C1 segment of cervical spinal cord (tissue), 14 donors: ENCODE measurements around the gene FOXP4.

ENCODE experiments used
- DNase-seq, 14 donors: peaks; one replicate each; lab custom pipeline; 2025; lab: John Stamatoyannopoulos, UW

Gene FOXP4

GRCh38 chr6:41561931-41562911 is 16.0 kb downstream of the FOXP4 start:
- DNase-seq, result no peak

- DNase-seq, result no peak
These were observed 17.0 kb downstream of the FOXP4 start for GRCh38 chr6:41563060-41563776.

DNA sequence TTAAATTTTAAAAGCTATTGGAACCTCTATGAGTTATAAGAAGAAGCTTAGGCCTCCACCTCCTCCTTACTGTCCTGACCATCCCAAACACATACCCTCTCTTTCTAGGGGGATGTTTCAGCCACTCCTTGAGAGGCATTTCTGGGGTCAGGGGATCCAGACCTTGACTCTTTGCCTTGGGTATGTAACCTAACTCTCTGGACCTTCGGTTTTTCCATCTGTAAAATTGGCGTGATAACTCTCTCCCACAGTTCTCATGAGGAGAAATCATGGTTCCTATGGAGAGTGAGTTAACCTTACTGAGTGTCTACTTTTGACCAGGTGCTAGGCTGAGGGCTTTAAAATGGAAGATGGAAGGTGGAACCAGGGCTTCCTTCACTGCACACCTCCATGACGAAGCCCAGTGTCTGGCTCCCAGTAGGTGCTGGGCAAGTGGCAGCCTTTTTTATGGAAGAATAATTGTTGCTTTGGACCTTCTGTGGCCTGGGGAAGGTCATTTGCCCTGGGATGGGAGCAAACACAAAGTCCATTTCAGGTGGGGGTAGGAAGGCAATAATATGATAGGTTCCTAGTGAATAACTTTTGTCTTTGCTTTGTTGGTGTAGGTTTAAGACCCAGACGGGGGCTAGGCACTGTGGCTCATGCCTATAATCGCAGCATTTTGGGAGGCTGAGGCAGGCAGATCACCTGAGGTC is 18.4 kb downstream of the FOXP4 start:
- no peak for DNase-seq

DNA sequence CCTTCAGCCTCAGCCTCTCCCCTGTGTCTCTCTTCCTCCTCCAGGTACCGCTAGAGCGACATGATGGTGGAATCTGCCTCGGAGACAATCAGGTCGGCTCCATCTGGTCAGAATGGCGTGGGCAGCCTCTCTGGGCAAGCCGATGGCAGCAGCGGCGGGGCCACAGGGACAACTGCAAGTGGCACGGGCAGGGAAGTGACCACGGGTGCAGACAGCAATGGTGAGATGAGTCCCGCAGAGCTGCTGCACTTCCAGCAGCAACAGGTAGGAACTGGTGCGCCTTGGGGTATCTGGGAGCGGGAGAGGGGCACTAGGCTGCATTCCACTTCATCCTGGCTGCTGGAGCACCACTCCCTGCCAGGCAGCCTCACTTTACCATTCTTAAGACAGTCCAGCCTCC is 19.5 kb downstream of the FOXP4 start:
- DNase-seq, result no peak

DNA sequence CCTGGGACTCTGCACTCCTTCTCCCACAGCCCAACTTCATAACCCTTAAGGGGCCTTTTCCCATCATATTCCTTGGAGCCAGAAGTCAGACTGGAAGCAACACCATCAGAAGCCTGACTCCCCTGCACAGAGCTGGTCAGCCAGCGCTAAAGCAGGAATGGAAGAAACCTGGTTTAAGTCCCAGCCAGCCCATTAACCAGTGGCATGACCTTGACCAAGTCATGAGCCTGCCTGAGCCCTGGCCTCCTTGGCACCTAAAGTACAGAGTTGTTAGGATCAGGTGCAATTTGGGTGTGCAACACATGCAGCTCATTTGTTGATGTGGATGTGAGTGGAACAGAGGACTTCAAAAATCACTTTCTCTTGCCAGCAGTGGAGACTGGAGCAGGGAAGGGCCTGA is 20.8 kb downstream of the FOXP4 start:
- no peak for DNase-seq

GRCh38 chr6:41567684-41568083 is 21.5 kb downstream of the FOXP4 start:
- no peak for DNase-seq

GRCh38 chr6:41568202-41568584 is 22.0 kb downstream of the FOXP4 start:
- no peak for DNase-seq

GRCh38 chr6:41568585-41569384 is 22.6 kb downstream of the FOXP4 start:
- DNase-seq, result peak in 3 of 14 donors; percentile 21 to 40 (median 27)

DNA sequence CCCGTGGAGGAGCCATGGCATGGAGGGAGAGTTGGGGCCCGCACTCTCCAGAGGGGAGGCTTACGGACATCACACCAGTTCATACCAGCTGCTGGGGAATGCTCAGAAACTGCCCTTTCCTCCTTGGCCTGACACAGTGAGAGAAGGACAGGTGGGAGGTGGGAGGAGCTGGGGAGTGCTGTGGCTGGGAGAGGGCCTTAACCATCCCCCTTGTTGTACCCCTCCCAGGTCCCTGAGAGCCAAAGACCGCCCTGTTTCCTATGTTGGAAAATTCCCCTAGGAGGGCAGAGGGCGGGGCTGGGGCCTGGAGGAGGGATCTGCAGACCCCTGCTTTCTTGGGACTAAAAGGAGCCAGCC is 24.1 kb downstream of the FOXP4 start:
- DNase-seq, result no peak

DNA sequence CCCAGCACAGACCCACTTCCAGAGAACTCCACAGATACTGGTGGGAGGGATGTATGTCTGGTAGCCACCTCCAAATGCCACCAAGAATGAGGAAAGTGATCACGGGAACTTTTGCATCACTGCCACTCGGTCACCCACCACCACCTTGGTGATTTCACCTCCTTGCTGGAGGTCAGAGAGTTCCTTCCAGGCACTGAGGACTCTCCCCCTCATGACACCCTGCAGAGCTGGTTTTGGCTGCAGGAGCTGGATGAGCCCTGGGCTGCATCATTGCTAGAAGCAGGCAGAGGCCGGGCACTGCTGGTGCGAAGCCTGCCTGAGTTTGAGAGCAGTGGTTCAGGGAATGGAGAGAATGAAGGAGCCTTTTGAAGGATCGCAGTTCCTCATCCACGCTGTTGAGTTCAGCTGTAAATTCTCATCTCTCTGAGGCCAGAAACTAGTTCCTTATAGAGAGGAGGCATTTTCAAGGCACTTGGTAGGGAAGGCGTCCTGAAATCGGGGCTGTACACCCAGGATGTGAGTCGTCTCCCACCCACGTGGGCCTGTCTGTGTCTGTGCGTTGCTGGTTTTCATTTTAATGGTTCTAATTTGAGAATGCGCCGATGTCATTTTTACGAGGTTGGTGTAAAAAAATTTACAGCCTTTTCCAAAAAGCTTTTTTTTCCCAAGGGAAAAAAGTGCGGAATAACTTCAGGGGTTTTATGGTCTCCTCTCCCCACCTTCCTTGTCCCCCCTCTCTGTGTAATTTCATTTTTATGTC is 25.0 kb downstream of the FOXP4 start:
- no peak for DNase-seq

GRCh38 chr6:41572613-41573012 is 26.4 kb downstream of the FOXP4 start:
- DNase-seq, result no peak

GRCh38 chr6:41573276-41573675 is 27.1 kb downstream of the FOXP4 start:
- DNase-seq, result no peak

DNA sequence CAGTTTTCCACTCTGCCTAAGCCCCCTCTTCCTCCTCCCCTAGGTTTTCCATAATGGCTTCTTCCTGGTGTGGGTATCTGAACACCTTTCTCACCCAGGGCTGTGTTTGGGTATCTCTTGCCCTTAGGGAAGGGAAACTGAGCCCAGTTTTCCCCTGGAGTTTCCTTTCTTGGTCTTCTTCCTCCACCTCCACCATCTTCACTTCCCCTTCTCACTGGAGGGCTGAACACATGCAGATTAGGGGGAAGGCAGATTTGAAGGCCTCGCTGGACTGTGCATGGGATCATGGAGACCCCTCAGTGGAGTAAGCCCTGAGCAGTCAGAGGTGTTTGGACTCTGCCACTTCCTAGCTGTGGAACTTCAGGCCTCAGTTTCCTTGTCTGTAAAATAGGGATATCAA is 27.8 kb downstream of the FOXP4 start:
- no peak for DNase-seq

- DNase-seq, result no peak
These were observed 29.4 kb downstream of the FOXP4 start for GRCh38 chr6:41575598-41575997.

GRCh38 chr6:41576667-41577066 is 30.5 kb downstream of the FOXP4 start:
- DNase-seq, result no peak

GRCh38 chr6:41577356-41578216 is 31.4 kb downstream of the FOXP4 start:
- peak in 1 of 14 donors; percentile 14 for DNase-seq

DNA sequence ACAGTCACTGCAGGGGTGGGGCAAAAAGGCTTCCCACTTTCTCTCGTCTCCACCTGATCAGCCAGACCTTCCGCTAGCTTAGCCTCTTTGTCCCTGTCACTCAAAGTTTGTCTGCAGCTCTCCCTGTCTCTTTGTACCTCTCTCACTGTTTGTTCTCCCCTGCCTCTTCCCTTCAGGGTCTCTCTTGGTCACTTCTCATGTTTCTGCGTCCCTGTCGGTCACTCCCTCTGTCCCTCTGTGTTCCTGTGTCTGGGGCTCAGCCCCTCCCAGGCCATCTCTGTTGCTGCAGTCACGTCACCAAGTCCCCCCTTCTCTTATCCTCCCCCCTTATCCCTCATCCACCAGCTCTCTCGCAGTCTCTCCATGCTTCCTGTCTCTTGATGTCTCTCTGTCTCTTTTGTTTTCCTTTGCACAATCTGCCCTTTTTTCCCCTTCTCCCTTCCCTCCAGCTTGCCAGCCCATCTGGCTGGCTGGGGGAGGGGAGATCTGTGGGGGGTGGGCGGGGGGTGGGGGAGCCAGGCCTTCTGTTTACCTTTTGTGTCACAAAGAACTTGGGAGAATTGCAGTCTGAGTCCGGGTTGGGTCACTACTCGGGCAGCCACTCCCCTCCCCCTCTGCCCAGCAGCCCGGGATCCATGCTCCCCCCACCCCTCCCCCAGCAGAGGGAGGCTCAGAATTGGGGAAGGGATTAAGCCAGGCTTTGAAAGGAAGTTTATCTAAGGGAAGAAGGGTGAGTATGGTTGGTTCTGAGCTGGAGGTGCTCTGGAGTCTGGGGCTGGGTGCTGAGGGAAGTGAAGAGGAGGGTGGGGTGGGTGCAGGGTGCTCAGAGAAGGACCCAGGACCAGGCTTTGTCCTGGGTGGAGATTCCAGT is 32.3 kb downstream of the FOXP4 start:
- no peak for DNase-seq

- DNase-seq, result no peak
These were observed 33.0 kb downstream of the FOXP4 start for GRCh38 chr6:41579088-41579610.
